Activated CD4-positive, alpha-beta memory T cell treated with anti-CD3 and anti-CD28 coated beads for 36 hours (primary cell): ENCODE results near the gene GIT1. TPM values are rescaled to one million over a fixed set of nuclear protein-coding genes. Genes with fewer than 3 reads are reported as not detected.
A peak's percentile ranks its signal among the peaks of the same experiment; 100 is the strongest.

Experiments used
- CTCF ChIA-PET: fragments of 350-600 bp; sonication (Branson Sonifier 250); formaldehyde crosslinking; loops from one replicate; lab custom pipeline; 2021; ENCODE audit warnings: antibody characterized with exemption, inconsistent platforms; lab: Charles Lee
- POLR2A ChIA-PET: fragments of 350-600 bp; sonication (Branson Sonifier 250); formaldehyde crosslinking; loops from one replicate; lab custom pipeline; 2021; ENCODE audit warnings: antibody characterized with exemption; lab: Charles Lee
- DNase-seq: peaks from one replicate; pipeline ENCODE4 v3.0.0-alpha.2; 2020
- H3K27ac Mint-ChIP-seq: one replicate; pipeline ENCODE4 v1.8.0; 2021; ENCODE audit warnings: mixed read lengths
- H3K27me3 Mint-ChIP-seq: one replicate; pipeline ENCODE4 v1.8.0; 2021; ENCODE audit warnings: mixed read lengths
- H3K36me3 Mint-ChIP-seq: one replicate; pipeline ENCODE4 v1.8.0; 2021; ENCODE audit warnings: mixed read lengths
- H3K4me1 Mint-ChIP-seq: one replicate; pipeline ENCODE4 v1.8.0; 2021; ENCODE audit warnings: low read depth, mixed read lengths
- H3K4me3 Mint-ChIP-seq: one replicate; pipeline ENCODE4 v1.8.0; 2021; ENCODE audit warnings: mild to moderate bottlenecking, mixed read lengths
- H3K9me3 Mint-ChIP-seq: one replicate; pipeline ENCODE4 v1.8.0; 2021; ENCODE audit warnings: mixed read lengths
- intact Hi-C: fragments of 100-400 bp; cut with micrococcal nuclease; formaldehyde crosslinking; loops from one replicate; pipeline ENCODE4 v1.15.1; 2023
- total RNA-seq, 2 experiments: library from RNA; stranded (reverse); gene quantifications; one replicate each; pipeline ENCODE4 v1.2.3, GENCODE V29; 2021

The GIT1 gene
- total RNA-seq, 2 experiments from 2014 or later = 51.3 to 54.4 TPM

DNA sequence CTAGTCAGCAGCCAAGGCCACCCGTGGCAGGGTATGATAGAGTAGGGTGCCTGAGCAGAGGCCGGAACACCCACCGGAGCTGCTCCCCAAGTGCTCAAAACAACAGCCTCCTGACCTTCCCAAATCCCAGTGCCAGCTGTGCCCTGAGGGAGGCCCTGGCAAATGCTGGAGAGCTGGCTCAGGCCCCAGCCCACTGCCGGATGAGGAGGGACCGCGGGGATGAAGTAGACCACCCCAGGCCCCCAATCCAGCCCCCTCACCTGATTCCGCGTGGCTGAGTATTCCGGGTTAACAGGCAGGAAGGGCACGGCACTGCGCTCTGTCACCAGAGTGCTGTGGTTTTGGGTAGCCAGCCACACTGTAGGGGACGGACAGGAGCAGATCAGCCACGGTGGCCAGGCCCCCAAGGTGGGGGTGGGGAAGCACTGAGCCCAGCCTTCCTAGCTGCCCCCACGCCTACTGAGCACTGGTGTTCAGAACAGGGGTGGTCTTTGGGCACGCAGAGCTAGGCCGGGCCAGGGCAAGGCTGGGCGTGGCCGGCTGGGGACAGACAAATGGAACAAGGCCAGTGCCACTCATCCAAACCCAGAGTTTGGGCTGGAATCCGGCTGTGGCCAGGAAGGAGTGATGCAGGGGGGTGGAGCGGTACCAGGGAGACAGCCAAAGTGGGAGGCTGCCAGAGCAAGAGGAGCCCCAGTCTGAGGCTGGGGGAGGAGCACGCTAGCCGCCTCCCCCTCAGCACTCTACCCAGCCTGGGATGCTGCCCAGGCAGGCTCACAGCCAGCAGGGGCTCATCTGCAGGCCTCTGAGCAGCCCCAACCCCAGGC lies 11.8 kb downstream of the GIT1 start:
- CTCF ChIA-PET = interaction anchor here (0.9 to 6.9 kb wide), 3 partner anchors 11 to 40 kb away, joined by 4 to 62 read pairs (median 8); partner anchors contain the start of gene ANKRD13B
- H3K27me3 Mint-ChIP-seq = no peaks in the 10 kb centered on the region
- peaks cover 24% of the 10 kb centered on the region for H3K36me3 Mint-ChIP-seq
- peaks cover 11% of the 10 kb centered on the region for H3K4me1 Mint-ChIP-seq
- H3K9me3 Mint-ChIP-seq = no peaks in the 10 kb centered on the region
- POLR2A ChIA-PET = interaction anchor here (1.2 to 1.5 kb wide), 3 partner anchors 8 to 10 kb away, joined by 3 read pairs; no protein-coding TSS in a partner anchor
- H3K4me3 Mint-ChIP-seq = no peak overlapping the region
- no peak overlapping the region for H3K27ac Mint-ChIP-seq
- intact Hi-C loops = no loop called here
- no peak for DNase-seq

GRCh38 chr17:29577001-29577370 lies 12.5 kb downstream of the GIT1 start:
- Mint-ChIP-seq H3K27me3 (no peaks in the 10 kb centered on the region), H3K4me3 (no peak overlapping the region), H3K27ac (no peak overlapping the region), H3K4me1 (peaks cover 11% of the 10 kb centered on the region), H3K36me3 (peaks cover 20% of the 10 kb centered on the region), H3K9me3 (no peaks in the 10 kb centered on the region)
- intact Hi-C loops = no loop called here
- ChIA-PET CTCF (interaction anchor here (0.9 to 6.9 kb wide), 5 partner anchors 10 to 41 kb away, joined by 3 to 62 read pairs (median 7); partner anchors contain the start of genes ABHD15, ANKRD13B and TP53I13), POLR2A (interaction anchor here (1.2 kb wide), 2 partner anchors 8 to 11 kb away, joined by 3 read pairs; no protein-coding TSS in a partner anchor)
- no peak for DNase-seq

- H3K4me3 Mint-ChIP-seq = no peak overlapping the region
- ChIA-PET CTCF (interaction anchor here (0.9 to 6.9 kb wide), 5 partner anchors 9 to 42 kb away, joined by 3 to 62 read pairs (median 7); partner anchors contain the start of genes ABHD15, ANKRD13B and TP53I13), POLR2A (interaction anchor here (1.2 kb wide), 2 partner anchors 9 to 11 kb away, joined by 3 read pairs; no protein-coding TSS in a partner anchor)
- peaks cover 11% of the 10 kb centered on the region for H3K4me1 Mint-ChIP-seq
- H3K27ac Mint-ChIP-seq = no peak overlapping the region
- H3K36me3 Mint-ChIP-seq = peaks cover 20% of the 10 kb centered on the region
- intact Hi-C loops = no loop called here
- no peak for DNase-seq
- H3K27me3 Mint-ChIP-seq = no peaks in the 10 kb centered on the region
- no peaks in the 10 kb centered on the region for H3K9me3 Mint-ChIP-seq
These were observed 13.0 kb downstream of the GIT1 start for GRCh38 chr17:29576214-29577000.

DNA sequence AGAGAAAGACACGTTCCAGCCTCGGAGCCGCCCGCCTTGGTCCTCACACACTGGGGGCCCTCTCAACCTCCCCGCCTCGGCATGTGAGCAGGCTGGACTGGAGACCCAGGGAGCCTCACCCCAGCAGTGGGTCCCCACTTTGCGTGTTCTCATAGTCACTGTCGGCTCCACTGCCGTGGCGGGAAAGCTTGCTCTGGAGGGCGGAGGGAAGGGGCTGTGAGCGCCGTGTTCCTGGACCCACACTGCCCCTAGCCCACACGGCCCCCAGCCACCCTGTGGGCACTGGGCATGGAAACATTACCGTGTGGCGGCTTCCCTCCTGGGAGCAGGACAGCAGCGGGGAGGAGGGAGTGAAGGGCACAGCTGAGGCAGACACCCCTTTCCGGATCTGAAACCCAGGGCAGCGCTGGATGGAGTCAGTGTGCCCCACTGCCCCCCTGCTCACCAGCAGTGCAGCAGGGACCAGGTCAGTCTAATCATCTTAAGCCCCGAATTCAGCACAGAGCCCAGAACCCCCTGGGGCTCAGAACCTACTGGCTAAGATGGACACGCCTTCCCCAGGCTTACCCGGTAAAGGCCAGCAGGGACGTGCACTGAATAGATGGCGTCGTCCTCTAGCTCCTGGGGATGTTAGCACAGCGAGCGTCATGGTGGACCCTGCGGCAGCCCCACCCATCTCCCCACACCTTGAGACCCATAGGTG lies 13.8 kb downstream of the GIT1 start:
- POLR2A ChIA-PET = no interaction called here
- H3K36me3 Mint-ChIP-seq = peaks cover 20% of the 10 kb centered on the region
- CTCF ChIA-PET = interaction anchor here (1.3 to 6.9 kb wide), 4 partner anchors 8 to 42 kb away, joined by 7 to 62 read pairs (median 10); partner anchors contain the start of genes ABHD15, ANKRD13B and TP53I13
- no peak overlapping the region for H3K4me3 Mint-ChIP-seq
- H3K9me3 Mint-ChIP-seq = no peaks in the 10 kb centered on the region
- intact Hi-C loops = no loop called here
- no peak overlapping the region for H3K27ac Mint-ChIP-seq
- H3K27me3 Mint-ChIP-seq = no peaks in the 10 kb centered on the region
- H3K4me1 Mint-ChIP-seq = peaks cover 16% of the 10 kb centered on the region
- DNase-seq = no peak

- POLR2A ChIA-PET = interaction anchor here (0.9 kb wide), 1 partner anchor 16 kb away, joined by 3 read pairs; no protein-coding TSS in a partner anchor
- Mint-ChIP-seq H3K27me3 (no peaks in the 10 kb centered on the region), H3K4me3 (no peak overlapping the region), H3K36me3 (peaks cover 15% of the 10 kb centered on the region), H3K4me1 (peaks cover 12% of the 10 kb centered on the region), H3K9me3 (no peaks in the 10 kb centered on the region), H3K27ac (peak overlapping the region; percentile 33)
- DNase-seq = no peak
- CTCF ChIA-PET = interaction anchor here (3.1 to 3.2 kb wide), 3 partner anchors 17 to 43 kb away, joined by 11 to 26 read pairs (median 15); partner anchors contain the start of gene ANKRD13B
- intact Hi-C loops = no loop called here
These were observed 14.5 kb downstream of the GIT1 start for GRCh38 chr17:29574732-29575510.

GRCh38 chr17:29573871-29574731 lies 15.3 kb downstream of the GIT1 start:
- H3K4me3 Mint-ChIP-seq = no peak overlapping the region
- ChIA-PET CTCF (interaction anchor here (0.9 to 3.2 kb wide), 7 partner anchors 9 to 219 kb away, joined by 3 to 26 read pairs (median 11); partner anchors contain the start of gene ANKRD13B), POLR2A (interaction anchor here (0.9 to 1.4 kb wide), 4 partner anchors 14 to 44 kb away, joined by 3 to 4 read pairs (median 4); no protein-coding TSS in a partner anchor)
- no peaks in the 10 kb centered on the region for H3K9me3 Mint-ChIP-seq
- H3K4me1 Mint-ChIP-seq = peaks cover 16% of the 10 kb centered on the region
- no peaks in the 10 kb centered on the region for H3K27me3 Mint-ChIP-seq
- peaks cover 13% of the 10 kb centered on the region for H3K36me3 Mint-ChIP-seq
- DNase-seq = no peak
- no peak overlapping the region for H3K27ac Mint-ChIP-seq
- intact Hi-C loops = no loop called here

DNA sequence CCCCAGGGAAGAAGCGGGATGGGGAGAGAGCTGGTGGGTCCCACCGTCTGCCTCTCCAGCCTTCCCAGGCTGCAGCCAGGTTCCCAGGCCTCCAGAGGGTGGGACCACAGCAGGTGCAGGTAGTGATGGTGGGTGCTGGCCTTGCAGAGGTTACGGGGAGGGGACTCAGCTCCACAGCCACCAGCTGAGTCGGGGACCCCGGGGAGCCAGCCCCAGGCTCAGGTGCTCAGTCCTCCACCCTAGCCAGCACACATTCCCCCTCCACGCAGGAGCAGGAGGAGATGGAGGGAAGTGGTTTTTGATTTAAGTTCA lies 15.9 kb downstream of the GIT1 start:
- Mint-ChIP-seq H3K4me1 (peaks cover 18% of the 10 kb centered on the region), H3K9me3 (no peaks in the 10 kb centered on the region), H3K27me3 (no peaks in the 10 kb centered on the region), H3K4me3 (no peak overlapping the region), H3K27ac (no peak overlapping the region), H3K36me3 (peaks cover 13% of the 10 kb centered on the region)
- no peak for DNase-seq
- intact Hi-C loops = no loop called here
- POLR2A ChIA-PET = interaction anchor here (1.2 to 1.4 kb wide), 3 partner anchors 14 to 45 kb away, joined by 3 to 4 read pairs (median 4); no protein-coding TSS in a partner anchor
- CTCF ChIA-PET = interaction anchor here (0.9 to 3.2 kb wide), 8 partner anchors 8 to 218 kb away, joined by 3 to 26 read pairs (median 8); partner anchors contain the start of gene ANKRD13B

DNA sequence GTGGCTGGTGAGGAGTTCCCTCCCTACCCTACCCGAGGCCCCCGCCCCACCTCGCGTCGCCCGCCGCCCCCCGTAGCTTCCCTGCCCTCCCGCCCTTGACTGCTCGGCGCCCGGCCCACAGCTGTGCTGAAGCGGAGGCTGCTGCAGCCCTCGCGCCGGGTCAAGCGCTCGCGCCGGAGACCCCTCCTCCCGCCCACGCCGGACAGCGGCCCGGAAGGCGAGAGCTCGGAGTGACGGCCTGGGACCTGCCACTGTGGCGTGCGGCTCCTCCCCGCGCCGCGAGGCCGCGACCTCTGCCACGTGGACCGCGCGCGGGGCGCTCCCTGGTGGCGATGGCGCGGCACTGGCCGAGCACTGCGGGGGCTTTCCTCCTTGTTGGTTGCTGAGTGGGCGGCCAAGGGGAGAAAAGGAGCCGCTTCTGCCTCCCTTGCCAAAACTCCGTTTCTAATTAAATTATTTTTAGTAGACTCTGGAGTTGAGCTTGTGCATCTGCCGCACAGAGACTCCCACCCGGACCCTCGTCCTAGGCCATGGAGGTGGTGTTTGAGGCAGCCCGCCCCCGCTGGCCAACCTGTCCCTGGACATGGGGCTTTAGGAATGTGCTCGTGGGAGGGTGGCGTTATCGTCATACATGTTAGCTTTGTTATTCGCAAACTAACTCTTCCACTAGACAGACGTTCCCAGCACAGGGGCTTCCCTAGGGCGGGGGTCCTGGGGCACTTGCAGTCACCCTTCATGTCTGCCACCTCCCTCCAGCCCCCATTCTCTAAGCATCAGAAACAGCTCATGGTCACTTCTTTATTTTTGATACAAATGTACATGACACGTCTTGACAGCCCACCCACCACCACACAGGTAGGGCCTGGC lies 16.5 kb downstream of the GIT1 start:
- Mint-ChIP-seq H3K4me3 (no peak overlapping the region), H3K36me3 (peaks cover 13% of the 10 kb centered on the region), H3K9me3 (no peaks in the 10 kb centered on the region), H3K27ac (no peak overlapping the region), H3K27me3 (no peaks in the 10 kb centered on the region), H3K4me1 (peaks cover 18% of the 10 kb centered on the region)
- peak; percentile 70 for DNase-seq
- POLR2A ChIA-PET = interaction anchor here (1.2 to 1.4 kb wide), 3 partner anchors 15 to 45 kb away, joined by 3 to 4 read pairs (median 4); no protein-coding TSS in a partner anchor
- intact Hi-C loops = no loop called here
- CTCF ChIA-PET = interaction anchor here (0.9 to 3.2 kb wide), 8 partner anchors 7 to 218 kb away, joined by 3 to 26 read pairs (median 8); partner anchors contain the start of gene ANKRD13B
